ENCODE data around the gene APOA5.

- TF ChIP-seq CTCF (IDR thresholded peaks at IDR 0.05 in 4 of 5, conservative IDR thresholded peaks at IDR 0.05 in 1 of 5) (no peak), POLR2A (IDR thresholded peaks at IDR 0.05) (no peak)
Observed at GRCh38 chr11:116832350-116833290, 40.9 kb upstream of the APOA5 start.
